H1 (cell line): ENCODE data around the gene VEGFC. TPM values are rescaled to one million over a fixed set of nuclear protein-coding genes. Genes with fewer than 3 reads are reported as not detected.

ENCODE experiments used
- CTCF ChIA-PET: fragments of 300-600 bp; sonication (Branson Sonifier 250); formaldehyde crosslinking; loops from one replicate; lab custom pipeline; 2021; ENCODE audit not compliant: partially characterized antibody; lab: Charles Lee
- POLR2A ChIA-PET: fragments of 300-600 bp; sonication (Branson Sonifier 250); formaldehyde crosslinking; loops from one replicate; lab custom pipeline; 2021; ENCODE audit warnings: inconsistent platforms; ENCODE audit not compliant: partially characterized antibody; lab: Charles Lee
- DNase-seq, 2 experiments: peaks; one replicate each; pipeline versions ENCODE4 v3.0.0 to v3.0.0-alpha.2; 2010 to 2022; ENCODE audit warnings: low spot score in 2 of 2, low read depth in 1 of 2, mixed read lengths in 1 of 2
- FAIRE-seq: peaks from 2 replicates; lab custom pipeline; 2011; peaks lifted over from hg19 to GRCh38; lab: Jason Lieb, UNC
- H2AFZ ChIP-seq: 2 replicates; pipeline ENCODE4 v1.8.1; 2012; ENCODE audit warnings: low read length, inconsistent platforms
- H2AK5ac ChIP-seq: 2 replicates; pipeline ENCODE4 v1.6.1; 2013; ENCODE audit warnings: low read depth, low read length
- H2BK120ac ChIP-seq: replicated peaks from 2 replicates; pipeline ENCODE3; 2013; ENCODE audit warnings: low read depth, low read length, inconsistent platforms
- H2BK12ac ChIP-seq: 2 replicates; pipeline ENCODE4 v1.6.1; 2013; ENCODE audit warnings: low read depth, low read length
- H2BK15ac ChIP-seq: 2 replicates; pipeline ENCODE4 v1.6.1; 2013; ENCODE audit warnings: low read length
- H2BK20ac ChIP-seq: 2 replicates; pipeline ENCODE4 v1.6.1; 2013; ENCODE audit warnings: low read length
- H2BK5ac ChIP-seq: 2 replicates; pipeline ENCODE4 v1.6.1; 2013; ENCODE audit warnings: low read depth, low read length
- H3K14ac ChIP-seq: 2 replicates; pipeline ENCODE4 v1.6.1; 2013; ENCODE audit warnings: inconsistent platforms; ENCODE audit not compliant: insufficient read length
- H3K18ac ChIP-seq: 2 replicates; pipeline ENCODE4 v1.6.1; 2013; ENCODE audit warnings: low read length; ENCODE audit errors: extremely low read depth
- H3K23ac ChIP-seq: 2 replicates; pipeline ENCODE4 v1.6.1; 2013; ENCODE audit warnings: inconsistent platforms; ENCODE audit not compliant: insufficient read length
- H3K23me2 ChIP-seq: 2 replicates; pipeline ENCODE4 v1.6.1; 2013; ENCODE audit warnings: low read depth, low read length
- H3K27ac ChIP-seq: 2 replicates; pipeline ENCODE4 v1.6.1; 2011; ENCODE audit warnings: low read depth, low read length, inconsistent platforms
- H3K27me3 ChIP-seq, 4 experiments: replicated peaks in 1 of 4; 1 replicate in 1 of 4; 2 replicates in 3 of 4; pipeline versions ENCODE4 v1.6.1 to v1.8.1; 2011 to 2013; ENCODE audit warnings: low read length in 3 of 4, mild to moderate bottlenecking in 3 of 4, inconsistent platforms in 2 of 4, mixed read lengths in 2 of 4, moderate library complexity in 1 of 4; ENCODE audit not compliant: control insufficient read depth in 3 of 4, insufficient read depth in 3 of 4; ENCODE audit errors: extremely low read depth in 1 of 4
- H3K36me3 ChIP-seq, 4 experiments: 2 replicates each; pipeline versions ENCODE4 v1.6.1 to v1.8.1; 2011 to 2013; ENCODE audit warnings: mild to moderate bottlenecking in 4 of 4, low read length in 3 of 4, moderate library complexity in 2 of 4, control low read depth in 1 of 4, inconsistent platforms in 1 of 4; ENCODE audit not compliant: insufficient read depth in 4 of 4, control insufficient read depth in 2 of 4
- H3K4ac ChIP-seq: replicated peaks from 2 replicates; pipeline ENCODE3; 2013; ENCODE audit warnings: low read length, low read depth, mixed read lengths, inconsistent platforms; ENCODE audit not compliant: insufficient read length
- H3K4me1 ChIP-seq, 4 experiments: replicated peaks in 1 of 4; 1 replicate in 1 of 4; 2 replicates in 3 of 4; pipeline versions ENCODE4 v1.6.1 to v1.8.1; 2011 to 2013; ENCODE audit warnings: low read length in 3 of 4, inconsistent platforms in 2 of 4, mixed read lengths in 1 of 4; ENCODE audit not compliant: insufficient read depth in 4 of 4, control insufficient read depth in 3 of 4
- H3K4me2 ChIP-seq, 2 experiments: 2 replicates each; pipeline versions ENCODE4 v1.6.1 to v1.8.1; 2011 to 2013; ENCODE audit warnings: low read depth in 2 of 2, low read length in 2 of 2, control low read depth in 1 of 2, inconsistent platforms in 1 of 2, mild to moderate bottlenecking in 1 of 2; ENCODE audit not compliant: insufficient read depth in 1 of 2
- H3K4me3 ChIP-seq, 4 experiments: fragments of 200-600, 300-600 bp in 1 of 4; sonication (generic), shearing (Covaris generic), sonication (Bioruptor Twin) in 1 of 4; 2 replicates each; pipeline versions ENCODE4 v1.5.1 to v1.8.1; 2011 to 2016; ENCODE audit warnings: low read length in 4 of 4, low read depth in 3 of 4, control low read depth in 2 of 4, inconsistent platforms in 2 of 4, mild to moderate bottlenecking in 2 of 4, mixed read lengths in 1 of 4, moderate library complexity in 1 of 4; ENCODE audit not compliant: insufficient read depth in 2 of 4; ENCODE audit errors: extremely low read depth in 1 of 4
- H3K56ac ChIP-seq: replicated peaks from 2 replicates; pipeline ENCODE3; 2013; ENCODE audit warnings: low read depth, mild to moderate bottlenecking, mixed read lengths, low read length, inconsistent platforms; ENCODE audit not compliant: insufficient read length
- H3K79me1 ChIP-seq: 2 replicates; pipeline ENCODE4 v1.6.1; 2013; ENCODE audit warnings: low read depth, low read length, control low read depth
- H3K79me2 ChIP-seq, 2 experiments: 2 replicates each; pipeline versions ENCODE4 v1.6.1 to v1.8.1; 2012 to 2013; ENCODE audit warnings: low read length in 2 of 2, mild to moderate bottlenecking in 2 of 2, inconsistent platforms in 1 of 2; ENCODE audit not compliant: insufficient read depth in 2 of 2, control insufficient read depth in 1 of 2
- H3K9ac ChIP-seq, 4 experiments: replicated peaks in 1 of 4; 1 replicate in 1 of 4; 2 replicates in 3 of 4; pipeline versions ENCODE4 v1.6.1 to v1.8.1; 2011 to 2013; ENCODE audit warnings: low read depth in 3 of 4, low read length in 3 of 4, control low read depth in 2 of 4, mild to moderate bottlenecking in 2 of 4, moderate library complexity in 2 of 4, inconsistent platforms in 1 of 4; ENCODE audit errors: extremely low read depth in 1 of 4
- H3K9me3 ChIP-seq, 2 experiments: 2 replicates each; pipeline versions ENCODE4 v1.6.1 to v1.8.1; 2012 to 2013; ENCODE audit warnings: mild to moderate bottlenecking in 2 of 2, moderate library complexity in 2 of 2, control low read depth in 1 of 2, inconsistent platforms in 1 of 2, low read depth in 1 of 2, low read length in 1 of 2, mixed read lengths in 1 of 2; ENCODE audit not compliant: insufficient read depth in 2 of 2
- H4K20me1 ChIP-seq, 2 experiments: replicated peaks in 1 of 2; 2 replicates each; pipeline versions ENCODE3 to v1.8.1; 2011 to 2013; ENCODE audit warnings: inconsistent platforms in 2 of 2, low read length in 2 of 2, mild to moderate bottlenecking in 1 of 2; ENCODE audit not compliant: insufficient read depth in 2 of 2, control insufficient read depth in 1 of 2
- H4K5ac ChIP-seq: 2 replicates; pipeline ENCODE4 v1.6.1; 2013; ENCODE audit warnings: low read length, low read depth, mixed read lengths, inconsistent platforms; ENCODE audit not compliant: insufficient read length
- H4K8ac ChIP-seq: 2 replicates; pipeline ENCODE4 v1.8.0; 2013; ENCODE audit warnings: mild to moderate bottlenecking, moderate library complexity, low read length, inconsistent platforms; ENCODE audit not compliant: insufficient read depth; ENCODE audit errors: extremely low read depth
- H4K91ac ChIP-seq: replicated peaks from 2 replicates; pipeline ENCODE3; 2013; ENCODE audit warnings: low read length, mixed read lengths, inconsistent platforms; ENCODE audit not compliant: insufficient read length
- GTF2F1 ChIP-seq: IDR thresholded peaks from 2 replicates; pipeline ENCODE4 v1.6.1; 2012; ENCODE audit warnings: low read depth, low read length, improper control_type of control experiment, borderline replicate concordance
- JUND ChIP-seq: IDR thresholded peaks from 2 replicates; pipeline ENCODE4 v1.6.1; 2011; ENCODE audit warnings: mild to moderate bottlenecking, improper control_type of control experiment, low read length
- RAD21 ChIP-seq, 2 experiments: IDR thresholded peaks in 1 of 2; conservative IDR thresholded peaks in 1 of 2; 2 replicates each; pipeline ENCODE4 v1.6.1; 2011; ENCODE audit warnings: low read depth in 2 of 2, low read length in 2 of 2, improper control_type of control experiment in 1 of 2, inconsistent platforms in 1 of 2, mild to moderate bottlenecking in 1 of 2, moderate library complexity in 1 of 2
- RFX5 ChIP-seq: IDR thresholded peaks from 2 replicates; pipeline ENCODE4 v1.6.1; 2011; ENCODE audit warnings: low read depth, low read length, improper control_type of control experiment, borderline replicate concordance
- WGBS, 2 experiments: shearing (Covaris generic) in 1 of 2; methylation state at CpG; one replicate each; pipeline versions ENCODE4 v1.1.6 to v1.1.7; 2013 to 2015; ENCODE audit warnings: low lambda C conversion rate in 2 of 2, mixed read lengths in 2 of 2, inconsistent platforms in 1 of 2, low coverage in 1 of 2, missing lambda C conversion rate in 1 of 2; ENCODE audit not compliant: insufficient replicate concordance in 2 of 2, insufficient coverage in 1 of 2, insufficient read length in 1 of 2; ENCODE audit errors: extremely low coverage in 1 of 2, missing lambda C conversion rate in 1 of 2; 5-methylcytosine and 5-hydroxymethylcytosine counted together
- polyA plus RNA-seq, 7 experiments: library from polyadenylated mRNA; depleted of rRNA in 3 of 7; stranded (reverse) in 5 of 7; unstranded in 2 of 7; fragments of >200 nt in 5 of 7; fragments of 200-250 nt in 2 of 7; gene quantifications; 1 replicate in 5 of 7; 2 replicates in 1 of 7; 4 replicates in 1 of 7; pipeline versions ENCODE4 v1.2.1 to v1.2.3, GENCODE V29; 2011 to 2013; ENCODE audit warnings: missing spikeins in 2 of 7, mixed read lengths in 2 of 7
- total RNA-seq: library from RNA; stranded (reverse); fragmentation: NEBNext Ultra II Directional; extraction: Animal tissue kit (Norgen Biotek cat#: 25700); gene quantifications from 2 replicates; pipeline ENCODE4 v1.2.1, GENCODE V29; 2021

Gene VEGFC
- total and polyA plus RNA-seq, 2 of the 8 experiments (the other 6 are each of a cell fraction or from before 2014, with no cell fraction given), result 0.53 to 1.4 TPM

DNA sequence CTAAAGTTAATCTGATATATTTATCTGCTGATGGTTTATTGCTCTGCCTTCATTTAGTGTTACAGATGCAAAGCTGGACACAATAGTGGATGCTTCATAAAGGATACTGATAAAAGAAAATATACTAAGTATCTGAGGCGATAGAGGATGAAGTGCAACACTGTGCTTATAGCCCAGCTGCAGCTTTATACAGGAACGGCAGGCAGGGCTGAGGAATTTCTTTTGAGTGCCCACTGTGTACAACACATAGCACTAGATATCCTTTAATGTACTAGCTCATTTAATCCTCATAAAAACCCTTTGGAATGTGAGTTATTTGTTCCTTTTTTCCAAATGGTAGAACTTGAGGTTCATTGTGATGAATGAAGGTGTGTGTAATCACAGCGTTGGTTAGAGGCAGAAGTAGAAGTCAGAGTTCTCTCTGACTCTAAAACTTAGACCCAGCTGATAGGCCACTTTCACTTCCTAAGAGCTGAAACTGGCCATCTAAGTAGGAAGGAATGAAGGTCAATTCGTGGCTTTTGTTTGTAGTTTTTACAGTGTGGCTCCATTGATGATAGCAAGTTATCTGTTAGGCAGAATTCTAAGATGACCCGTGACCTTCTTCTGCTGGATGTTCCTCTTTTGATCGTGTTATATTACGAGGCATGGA is 138.0 kb downstream of the VEGFC start:
- Histone ChIP-seq H3K4me3 (no peak overlapping the region), H3K36me3 (no peaks in the 10 kb centered on the region), H3K4me2 (no peak overlapping the region), H3K27me3 (no peaks in the 10 kb centered on the region), H2BK5ac (no peak overlapping the region), H3K4ac (no peak overlapping the region), H4K8ac (no peak overlapping the region), H2AFZ (no peak overlapping the region), H3K27ac (no peak overlapping the region), H3K56ac (no peak overlapping the region), H3K4me1 (no peaks in the 10 kb centered on the region), H3K14ac (no peak overlapping the region), H3K9ac (no peak overlapping the region), H3K79me2 (no peaks in the 10 kb centered on the region), H4K91ac (no peak overlapping the region), H3K79me1 (no peaks in the 10 kb centered on the region), H3K23me2 (no peaks in the 10 kb centered on the region; the same call in 1 of the 2 replicates), H4K5ac (no peak overlapping the region), H3K23ac (no peak overlapping the region), H2BK15ac (no peak overlapping the region), H2BK120ac (no peak overlapping the region), H2AK5ac (no peak overlapping the region), H2BK20ac (no peak overlapping the region), H4K20me1 (no peaks in the 10 kb centered on the region), H3K18ac (no peak overlapping the region), H3K9me3 (no peaks in the 10 kb centered on the region), H2BK12ac (no peak overlapping the region)
- DNase-seq, result no peak
- ChIA-PET POLR2A (no interaction called here), CTCF (interaction anchor here (0.7 to 1.2 kb wide), 2 partner anchors 16 to 393 kb away, joined by 3 read pairs; no protein-coding TSS in a partner anchor)
- TF ChIP-seq RAD21 (IDR thresholded peaks at IDR 0.05 in 1 of 2, conservative IDR thresholded peaks at IDR 0.05 in 1 of 2; ENCODE audit: low read depth in 2 of 2, low read length in 2 of 2) (no peak), JUND (no peak), RFX5 (no peak), GTF2F1 (no peak)
- 95% methylated on average over 7 of the region's 7 CpGs; no CpG with 5 or more reads in 1 of the 2 experiments for WGBS, 2 experiments
- no peak for FAIRE-seq
